Natural killer cell (primary cell): Measurements from ENCODE around the gene NOS1AP. TPM values are rescaled to one million over a fixed set of nuclear protein-coding genes. Genes with fewer than 3 reads are reported as not detected.

Experiments
- ATAC-seq, 3 donors: fragments of 150-1000 bp in 2 of 3; fragments of 200-7000 bp in 1 of 3; cut with Tn5 transposase; 1 replicate in 1 of 3; 2 replicates in 2 of 3; pipeline ENCODE4 v1.10.0; 2021; ENCODE audit warnings: mild to moderate bottlenecking in 2 of 3, moderate library complexity in 2 of 3
- DNase-seq, 2 donors: peaks; one replicate each; pipeline versions ENCODE4 v3.0.0 to v3.0.0-alpha.2; 2013 to 2021; ENCODE audit warnings: mixed read lengths in 1 of 2
- H3K27ac ChIP-seq: one replicate; pipeline ENCODE4 v1.5.1; 2013; ENCODE audit warnings: mild to moderate bottlenecking, low read length
- H3K27me3 ChIP-seq: one replicate; pipeline ENCODE4 v1.6.1; 2013; ENCODE audit warnings: low read length; ENCODE audit not compliant: control insufficient read depth, insufficient read depth
- H3K36me3 ChIP-seq: one replicate; pipeline ENCODE4 v1.6.1; 2013; ENCODE audit warnings: low read length; ENCODE audit not compliant: control insufficient read depth, insufficient read depth
- H3K4me1 ChIP-seq: one replicate; pipeline ENCODE4 v1.6.1; 2013; ENCODE audit warnings: low read length; ENCODE audit not compliant: control insufficient read depth, insufficient read depth
- H3K4me3 ChIP-seq: one replicate; pipeline ENCODE4 v1.5.1; 2013; ENCODE audit warnings: low read length
- H3K9me3 ChIP-seq: one replicate; pipeline ENCODE4 v1.6.1; 2013; ENCODE audit warnings: low read length; ENCODE audit not compliant: control insufficient read depth, insufficient read depth
- H3K27ac Mint-ChIP-seq, 2 donors: one replicate each; pipeline ENCODE4 v1.8.0; 2022; ENCODE audit warnings: mild to moderate bottlenecking in 2 of 2, mixed read lengths in 2 of 2, moderate library complexity in 1 of 2
- H3K27me3 Mint-ChIP-seq, 2 donors: one replicate each; pipeline ENCODE4 v1.8.0; 2022; ENCODE audit warnings: low read depth in 2 of 2, mixed read lengths in 2 of 2
- H3K36me3 Mint-ChIP-seq: one replicate; pipeline ENCODE4 v1.8.0; 2022; ENCODE audit warnings: mixed read lengths
- H3K4me1 Mint-ChIP-seq, 2 donors: one replicate each; pipeline ENCODE4 v1.8.0; 2022; ENCODE audit warnings: mixed read lengths in 2 of 2
- H3K4me3 Mint-ChIP-seq: one replicate; pipeline ENCODE4 v1.8.0; 2022; ENCODE audit warnings: mild to moderate bottlenecking, moderate library complexity, mixed read lengths
- H3K9me3 Mint-ChIP-seq, 2 donors: one replicate each; pipeline ENCODE4 v1.8.0; 2022; ENCODE audit warnings: mixed read lengths in 2 of 2
- CTCF ChIP-seq: fragments of 200-600 bp; IDR thresholded peaks from one replicate; pipeline ENCODE4 v1.8.0; 2022; ENCODE audit warnings: antibody characterized with exemption
- WGBS: methylation state at CpG from one replicate; pipeline ENCODE4 v1.1.7; 2013; ENCODE audit warnings: missing lambda C conversion rate; ENCODE audit not compliant: insufficient coverage; 5-methylcytosine and 5-hydroxymethylcytosine counted together
- intact Hi-C: fragments of 100-400 bp; cut with micrococcal nuclease; formaldehyde crosslinking; loops from one replicate; pipeline ENCODE4 v1.14.2; 2022
- total RNA-seq, 4 donors: library from RNA; stranded (reverse); fragments of 120-200 nt in 1 of 4; gene quantifications; one replicate each; pipeline versions ENCODE4 v1.2.3 to v1.2.4, GENCODE V29; 2013 to 2022

Gene NOS1AP
- total RNA-seq, 3 donors from 2014 or later (not counting 1 experiment from before 2014, with no cell fraction given) = 0.09 to 0.20 TPM; not detected in 1

- no peak for DNase-seq
- Histone ChIP-seq H3K36me3 (no peaks in the 10 kb centered on the region), H3K4me3 (no peak overlapping the region), H3K27ac (no peak overlapping the region), H3K9me3 (no peaks in the 10 kb centered on the region), H3K27me3 (peaks cover 2% of the 10 kb centered on the region), H3K4me1 (no peaks in the 10 kb centered on the region)
- no peak for ATAC-seq
- TF ChIP-seq CTCF = no peak
- intact Hi-C loops = no loop called here
- H3K27me3 Mint-ChIP-seq = peaks cover 11 to 18% of the 10 kb centered on the region in 2 donors
- H3K4me1 Mint-ChIP-seq = no peaks in the 10 kb centered on the region
- no peaks in the 10 kb centered on the region for H3K36me3 Mint-ChIP-seq
- no peak overlapping the region for H3K27ac Mint-ChIP-seq
- 85% methylated on average over 4 of the region's 4 CpGs for WGBS
- no peaks in the 10 kb centered on the region for H3K9me3 Mint-ChIP-seq
- H3K4me3 Mint-ChIP-seq = no peak overlapping the region
Observed at GRCh38 chr1:162265983-162266382, 196.5 kb downstream of the NOS1AP start.

GRCh38 chr1:162270016-162270770, 200.7 kb downstream of the NOS1AP start:
- no peaks in the 10 kb centered on the region for H3K36me3 Mint-ChIP-seq

GRCh38 chr1:162271972-162272371, 202.5 kb downstream of the NOS1AP start:
- Mint-ChIP-seq H3K27me3 (peaks cover 8% of the 10 kb centered on the region in 2 donors), H3K36me3 (no peaks in the 10 kb centered on the region), H3K27ac (no peak overlapping the region), H3K4me1 (no peaks in the 10 kb centered on the region), H3K9me3 (no peaks in the 10 kb centered on the region), H3K4me3 (no peak overlapping the region)
- Histone ChIP-seq H3K4me1 (no peaks in the 10 kb centered on the region), H3K27ac (no peak overlapping the region), H3K36me3 (no peaks in the 10 kb centered on the region), H3K27me3 (no peaks in the 10 kb centered on the region), H3K9me3 (no peaks in the 10 kb centered on the region), H3K4me3 (no peak overlapping the region)
- WGBS = 80% methylated on average over 3 of the region's 3 CpGs
- DNase-seq (no peak), ATAC-seq (no peak)
- TF ChIP-seq CTCF = no peak
- intact Hi-C loops = no loop called here

More at GRCh38 chr1:162270016-162270770, 200.7 kb downstream of the NOS1AP start:
- Mint-ChIP-seq H3K4me1 (no peaks in the 10 kb centered on the region), H3K4me3 (no peak overlapping the region), H3K9me3 (no peaks in the 10 kb centered on the region), H3K27me3 (peaks cover 4 to 14% of the 10 kb centered on the region in 2 donors), H3K27ac (no peak overlapping the region)
- H3K9me3 ChIP-seq = no peaks in the 10 kb centered on the region
- H3K4me1 ChIP-seq = no peaks in the 10 kb centered on the region
- H3K36me3 ChIP-seq = no peaks in the 10 kb centered on the region
- H3K4me3 ChIP-seq = no peak overlapping the region
- no peak for TF ChIP-seq CTCF
- no peak for DNase-seq
- ATAC-seq = no peak
- 90% methylated on average over 3 of the region's 6 CpGs for WGBS
- intact Hi-C loops = no loop called here
- no peak overlapping the region for H3K27ac ChIP-seq
- H3K27me3 ChIP-seq = peaks cover 2% of the 10 kb centered on the region

GRCh38 chr1:162272419-162272818, 202.9 kb downstream of the NOS1AP start:
- Mint-ChIP-seq H3K27ac (no peak overlapping the region), H3K36me3 (no peaks in the 10 kb centered on the region), H3K4me3 (no peak overlapping the region), H3K9me3 (no peaks in the 10 kb centered on the region), H3K27me3 (peaks cover 8% of the 10 kb centered on the region in 2 donors), H3K4me1 (no peaks in the 10 kb centered on the region)
- intact Hi-C loops = no loop called here
- no peak for TF ChIP-seq CTCF
- Histone ChIP-seq H3K4me1 (no peaks in the 10 kb centered on the region), H3K36me3 (no peaks in the 10 kb centered on the region), H3K27me3 (no peaks in the 10 kb centered on the region), H3K9me3 (no peaks in the 10 kb centered on the region), H3K4me3 (no peak overlapping the region), H3K27ac (no peak overlapping the region)
- WGBS = 82% methylated on average over 5 of the region's 5 CpGs
- DNase-seq (no peak), ATAC-seq (no peak)
